ENCODE measurements around the gene RNH1. TPM values are rescaled to one million over a fixed set of nuclear protein-coding genes. Genes with fewer than 3 reads are reported as not detected.

The RNH1 gene
- total RNA-seq, 1 experiment from 2014 or later: 59.0 TPM

DNA sequence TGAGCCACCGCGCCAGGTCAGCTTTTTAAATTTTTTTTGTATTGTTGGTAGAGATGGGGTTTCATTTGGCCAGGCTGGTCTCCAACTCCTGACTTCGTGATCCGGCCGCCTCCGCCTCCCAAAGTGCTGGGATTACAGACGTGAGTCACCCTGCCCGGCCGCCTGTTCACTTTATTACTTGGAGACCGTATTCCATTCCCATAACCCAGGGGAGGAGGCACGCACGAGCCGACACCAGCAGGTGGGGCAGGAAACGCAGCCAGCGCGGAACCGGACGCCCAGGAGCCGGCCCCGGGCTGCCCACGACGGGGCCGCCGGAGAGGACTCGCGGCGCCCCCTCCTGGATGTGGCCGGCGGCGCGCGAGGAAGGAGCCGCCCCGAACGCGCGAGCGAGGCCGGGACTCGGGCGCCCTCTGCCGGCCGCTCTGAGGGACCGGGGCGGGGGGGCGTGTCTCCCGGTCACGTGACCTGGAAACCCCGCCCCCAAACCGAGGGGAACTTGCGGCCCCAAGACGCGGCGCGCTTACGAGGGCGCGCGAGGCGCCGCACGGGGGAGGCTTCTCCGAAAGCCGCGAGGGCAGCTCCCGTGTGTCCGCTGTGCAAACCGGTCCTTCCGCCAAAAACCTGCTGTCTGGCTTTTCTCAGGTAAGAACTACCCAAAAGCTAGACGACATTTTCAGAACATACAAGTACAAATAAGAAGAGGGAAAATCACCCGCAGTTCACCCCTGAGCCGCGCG lies 11.6 kb upstream of the RNH1 start (continued):
- TF ChIP-seq, protein P1, sequence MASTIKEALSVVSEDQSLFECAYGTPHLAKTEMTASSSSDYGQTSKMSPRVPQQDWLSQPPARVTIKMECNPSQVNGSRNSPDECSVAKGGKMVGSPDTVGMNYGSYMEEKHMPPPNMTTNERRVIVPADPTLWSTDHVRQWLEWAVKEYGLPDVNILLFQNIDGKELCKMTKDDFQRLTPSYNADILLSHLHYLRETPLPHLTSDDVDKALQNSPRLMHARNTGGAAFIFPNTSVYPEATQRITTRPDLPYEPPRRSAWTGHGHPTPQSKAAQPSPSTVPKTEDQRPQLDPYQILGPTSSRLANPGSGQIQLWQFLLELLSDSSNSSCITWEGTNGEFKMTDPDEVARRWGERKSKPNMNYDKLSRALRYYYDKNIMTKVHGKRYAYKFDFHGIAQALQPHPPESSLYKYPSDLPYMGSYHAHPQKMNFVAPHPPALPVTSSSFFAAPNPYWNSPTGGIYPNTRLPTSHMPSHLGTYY (CRISPR knock-in tag; IDR thresholded peaks at IDR 0.05): 0 out of 2 replicates have a peak, but pooled peaks have one; percentile 36
- TF ChIP-seq JAZF1 (CRISPR knock-in tag; IDR thresholded peaks at IDR 0.05): no peak
- TF ChIP-seq TCF7 (CRISPR knock-in tag; IDR thresholded peaks at IDR 0.05; ENCODE audit: low read depth): no peak
- TF ChIP-seq ZNF232 (CRISPR knock-in tag; IDR thresholded peaks at IDR 0.05): 0 out of 2 replicates have a peak, but pooled peaks have one; percentile 71
- peak; percentile 97 for TF ChIP-seq USF2 (CRISPR knock-in tag; IDR thresholded peaks at IDR 0.05)
- peak; percentile 76; the same call in 1 of the 2 replicates for TF ChIP-seq SMAD3 (CRISPR knock-in tag; IDR thresholded peaks at IDR 0.05; ENCODE audit: borderline replicate concordance)
- peak; percentile 63; the same call in 1 of the 2 replicates for TF ChIP-seq ZNF281 (CRISPR knock-in tag; IDR thresholded peaks at IDR 0.05)
- TF ChIP-seq, protein P2, sequence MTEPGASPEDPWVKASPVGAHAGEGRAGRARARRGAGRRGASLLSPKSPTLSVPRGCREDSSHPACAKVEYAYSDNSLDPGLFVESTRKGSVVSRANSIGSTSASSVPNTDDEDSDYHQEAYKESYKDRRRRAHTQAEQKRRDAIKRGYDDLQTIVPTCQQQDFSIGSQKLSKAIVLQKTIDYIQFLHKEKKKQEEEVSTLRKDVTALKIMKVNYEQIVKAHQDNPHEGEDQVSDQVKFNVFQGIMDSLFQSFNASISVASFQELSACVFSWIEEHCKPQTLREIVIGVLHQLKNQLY (CRISPR knock-in tag; IDR thresholded peaks at IDR 0.05): no peak
- TF ChIP-seq ZNF263 (CRISPR knock-in tag; IDR thresholded peaks at IDR 0.05; ENCODE audit: low read depth): no peak
- TF ChIP-seq ZBTB21 (CRISPR knock-in tag; IDR thresholded peaks at IDR 0.05; ENCODE audit: borderline replicate concordance): peak; percentile 73; the same call in 1 of the 2 replicates
- no peak for TF ChIP-seq ATF6 (CRISPR knock-in tag; IDR thresholded peaks at IDR 0.05)
- TF ChIP-seq GRHL2 (CRISPR knock-in tag; IDR thresholded peaks at IDR 0.05; ENCODE audit: insufficient replicate concordance, severe bottlenecking): no peak
- no peak for TF ChIP-seq PRDM15 (CRISPR knock-in tag; IDR thresholded peaks at IDR 0.05)
- 0 out of 2 replicates have a peak, but pooled peaks have one; percentile 58 for TF ChIP-seq SMAD4 (CRISPR knock-in tag; IDR thresholded peaks at IDR 0.05)
- TF ChIP-seq, protein P3, sequence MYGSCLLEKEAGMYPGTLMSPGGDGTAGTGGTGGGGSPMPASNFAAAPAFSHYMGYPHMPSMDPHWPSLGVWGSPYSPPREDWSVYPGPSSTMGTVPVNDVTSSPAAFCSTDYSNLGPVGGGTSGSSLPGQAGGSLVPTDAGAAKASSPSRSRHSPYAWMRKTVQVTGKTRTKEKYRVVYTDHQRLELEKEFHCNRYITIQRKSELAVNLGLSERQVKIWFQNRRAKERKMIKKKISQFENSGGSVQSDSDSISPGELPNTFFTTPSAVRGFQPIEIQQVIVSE (CRISPR knock-in tag; IDR thresholded peaks at IDR 0.05; ENCODE audit: borderline replicate concordance): no peak
- peak; percentile 8; the same call in 1 of the 2 replicates for TF ChIP-seq GABPB1 (CRISPR knock-in tag; IDR thresholded peaks at IDR 0.05)
- TF ChIP-seq HMGXB4 (CRISPR knock-in tag; IDR thresholded peaks at IDR 0.05): peak; percentile 95
- peak; percentile 53; the same call in 1 of the 2 replicates for TF ChIP-seq CREB1 (CRISPR knock-in tag; IDR thresholded peaks at IDR 0.05)
- 0 out of 2 replicates have a peak, but pooled peaks have one; percentile 61 for TF ChIP-seq ZNF138 (CRISPR knock-in tag; conservative IDR thresholded peaks at IDR 0.05)
- TF ChIP-seq MYBL2 (CRISPR knock-in tag; IDR thresholded peaks at IDR 0.05): no peak
- TF ChIP-seq ZNF396 (CRISPR knock-in tag; IDR thresholded peaks at IDR 0.05; ENCODE audit: borderline replicate concordance): no peak
